Caco-2 (cell line): Measurements from ENCODE around the gene MEGF8. TPM values are rescaled to one million over a fixed set of nuclear protein-coding genes. Genes with fewer than 3 reads are reported as not detected.

Experiments
- BruUV-seq: library from RNA; stranded (reverse); fragments of 400-500 nt; replicated peaks from 2 replicates; lab custom pipeline; 2021; lab: Mats Ljungman, UMichigan
- CTCF ChIA-PET: fragments of 300-600 bp; sonication (Branson Sonifier 250); formaldehyde crosslinking; loops from one replicate; lab custom pipeline; 2022; ENCODE audit warnings: antibody characterized with exemption; lab: Charles Lee
- POLR2A ChIA-PET: fragments of 300-600 bp; sonication (Branson Sonifier 250); formaldehyde crosslinking; loops from one replicate; lab custom pipeline; 2022; ENCODE audit warnings: antibody characterized with exemption; lab: Charles Lee
- DNase-seq, 2 experiments: peaks; one replicate each; pipeline versions ENCODE4 v3.0.0 to v3.0.0-alpha.2; 2020 to 2022
- H3K27me3 ChIP-seq: replicated peaks from 2 replicates; pipeline ENCODE4 v1.6.0; 2011; ENCODE audit warnings: low read length; ENCODE audit not compliant: control insufficient read depth, insufficient read depth
- H3K36me3 ChIP-seq: 2 replicates; pipeline ENCODE4 v1.5.1; 2011; ENCODE audit warnings: low read length; ENCODE audit not compliant: control insufficient read depth, insufficient read depth
- H3K4me1 ChIP-seq: fragments of 250-450 bp; sonication (Bioruptor Pico); 2 replicates; pipeline ENCODE4 v1.5.1; 2020; ENCODE audit warnings: mild to moderate bottlenecking
- H3K4me3 ChIP-seq: 2 replicates; pipeline ENCODE4 v1.5.1; 2011; ENCODE audit warnings: low read depth, mild to moderate bottlenecking, control low read depth, low read length
- H3K9me3 ChIP-seq: fragments of 250-450 bp; sonication (Bioruptor Pico); 2 replicates; pipeline ENCODE4 v1.5.1; 2020; ENCODE audit warnings: mild to moderate bottlenecking, moderate library complexity
- H3K27ac Mint-ChIP-seq: one replicate; pipeline ENCODE4 v1.8.0; 2022; ENCODE audit warnings: mixed read lengths; ENCODE audit not compliant: unreplicated experiment
- H3K27me3 Mint-ChIP-seq: one replicate; pipeline ENCODE4 v1.8.0; 2022; ENCODE audit warnings: mixed read lengths; ENCODE audit not compliant: insufficient read depth, unreplicated experiment
- H3K36me3 Mint-ChIP-seq: one replicate; pipeline ENCODE4 v1.8.0; 2022; ENCODE audit warnings: mild to moderate bottlenecking, mixed read lengths; ENCODE audit not compliant: insufficient read depth, unreplicated experiment
- H3K4me1 Mint-ChIP-seq: one replicate; pipeline ENCODE4 v1.8.0; 2022; ENCODE audit warnings: low read depth, mixed read lengths; ENCODE audit not compliant: unreplicated experiment
- H3K4me3 Mint-ChIP-seq: one replicate; pipeline ENCODE4 v1.8.0; 2022; ENCODE audit warnings: mild to moderate bottlenecking, moderate library complexity, mixed read lengths; ENCODE audit not compliant: unreplicated experiment
- H3K9me3 Mint-ChIP-seq: one replicate; pipeline ENCODE4 v1.8.0; 2022; ENCODE audit warnings: mixed read lengths; ENCODE audit not compliant: unreplicated experiment
- CTCF ChIP-seq, 2 experiments: fragments of 200-600 bp in 1 of 2; IDR thresholded peaks; 1 replicate in 1 of 2; 2 replicates in 1 of 2; pipeline versions ENCODE4 v1.5.1 to v1.8.0; 2011 to 2022; ENCODE audit warnings: antibody characterized with exemption in 1 of 2, control low read depth in 1 of 2, inconsistent platforms in 1 of 2, low read depth in 1 of 2, low read length in 1 of 2, mild to moderate bottlenecking in 1 of 2, moderate library complexity in 1 of 2; ENCODE audit not compliant: insufficient read depth in 1 of 2, severe bottlenecking in 1 of 2, unreplicated experiment in 1 of 2
- intact Hi-C: fragments of 100-400 bp; cut with micrococcal nuclease; formaldehyde crosslinking; loops from one replicate; pipeline ENCODE4 v1.10.0; 2022; ENCODE audit not compliant: unreplicated experiment
- total RNA-seq: library from RNA; stranded (reverse); gene quantifications from 2 replicates; pipeline ENCODE4 v1.2.3, GENCODE V29; 2022

The MEGF8 gene
- total RNA-seq, 1 experiment from 2014 or later, result 17.9 TPM

DNA sequence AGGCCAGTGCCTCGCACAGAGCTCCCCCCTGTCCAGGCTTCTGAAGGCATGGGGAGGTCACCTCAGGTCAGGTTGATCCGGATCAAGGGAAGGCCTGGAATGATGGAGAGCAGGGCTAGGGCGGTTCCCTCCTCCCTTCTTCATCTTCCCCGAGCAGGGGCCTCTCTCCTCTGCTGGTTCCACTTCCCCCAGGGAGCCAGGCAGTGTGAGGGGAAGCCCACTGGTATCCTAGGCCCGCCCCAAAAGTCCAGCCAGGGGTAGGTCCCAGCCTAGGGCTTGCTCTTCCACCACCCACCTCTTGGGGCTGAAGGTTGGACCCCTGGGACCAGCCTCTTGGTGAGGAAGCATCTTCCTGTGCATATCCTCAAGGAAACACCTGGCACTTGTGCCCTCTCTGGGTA, 39.9 kb upstream of the MEGF8 start:
- peak overlapping the region; percentile 96 for H3K4me3 Mint-ChIP-seq
- peaks cover 1% of the 10 kb centered on the region; the same call in 1 of the 2 replicates for H3K36me3 ChIP-seq
- H3K9me3 Mint-ChIP-seq, result no peaks in the 10 kb centered on the region
- peaks cover 32% of the 10 kb centered on the region for H3K4me1 ChIP-seq
- peaks cover 18% of the 10 kb centered on the region for H3K4me1 Mint-ChIP-seq
- peak in 1 of 2 experiments; percentile 32 for DNase-seq
- peaks cover 30% of the 10 kb centered on the region for H3K36me3 Mint-ChIP-seq
- ChIA-PET POLR2A (no interaction called here), CTCF (no interaction called here)
- no peak for TF ChIP-seq CTCF (IDR thresholded peaks at IDR 0.05; ENCODE audit: insufficient read depth in 1 of 2, low read depth in 1 of 2, low read length in 1 of 2, severe bottlenecking in 1 of 2, unreplicated experiment in 1 of 2)
- no peaks in the 10 kb centered on the region for H3K27me3 ChIP-seq
- intact Hi-C loops, result no loop called here
- no TSS peak for BruUV-seq
- H3K27me3 Mint-ChIP-seq, result no peaks in the 10 kb centered on the region
- H3K27ac Mint-ChIP-seq, result no peak overlapping the region
- no peaks in the 10 kb centered on the region for H3K9me3 ChIP-seq
- H3K4me3 ChIP-seq, result peak overlapping the region; percentile 64; the same call in 1 of the 2 replicates

DNA sequence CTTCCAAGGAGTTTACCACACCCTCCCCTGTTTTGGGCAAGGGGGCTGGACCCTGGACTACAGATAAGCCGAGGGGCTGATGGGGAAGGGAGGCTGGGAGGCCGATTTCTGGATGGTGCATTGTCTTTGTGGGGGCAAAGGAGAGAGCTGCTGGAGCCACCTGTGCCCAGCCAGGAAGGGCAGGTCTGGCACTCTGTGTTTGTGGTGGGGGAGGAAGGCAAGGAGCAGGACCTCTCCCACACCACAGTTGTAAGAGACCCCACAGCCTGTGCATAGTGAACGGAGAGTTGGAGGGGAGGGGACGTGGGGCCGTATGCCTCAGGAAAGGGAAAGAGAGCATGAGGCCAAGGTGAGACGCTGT, 39.5 kb upstream of the MEGF8 start:
- Histone ChIP-seq H3K36me3 (peaks cover 1% of the 10 kb centered on the region; the same call in 1 of the 2 replicates), H3K4me3 (no peak overlapping the region), H3K9me3 (no peaks in the 10 kb centered on the region), H3K4me1 (peaks cover 35% of the 10 kb centered on the region), H3K27me3 (no peaks in the 10 kb centered on the region)
- Mint-ChIP-seq H3K27ac (no peak overlapping the region), H3K36me3 (peaks cover 30% of the 10 kb centered on the region), H3K4me3 (peak overlapping the region; percentile 96), H3K9me3 (no peaks in the 10 kb centered on the region), H3K27me3 (no peaks in the 10 kb centered on the region), H3K4me1 (peaks cover 18% of the 10 kb centered on the region)
- no TSS peak for BruUV-seq
- ChIA-PET CTCF (no interaction called here), POLR2A (no interaction called here)
- intact Hi-C loops, result no loop called here
- DNase-seq, result no peak
- no peak for TF ChIP-seq CTCF (IDR thresholded peaks at IDR 0.05; ENCODE audit: insufficient read depth in 1 of 2, low read depth in 1 of 2, low read length in 1 of 2, severe bottlenecking in 1 of 2, unreplicated experiment in 1 of 2)

DNA sequence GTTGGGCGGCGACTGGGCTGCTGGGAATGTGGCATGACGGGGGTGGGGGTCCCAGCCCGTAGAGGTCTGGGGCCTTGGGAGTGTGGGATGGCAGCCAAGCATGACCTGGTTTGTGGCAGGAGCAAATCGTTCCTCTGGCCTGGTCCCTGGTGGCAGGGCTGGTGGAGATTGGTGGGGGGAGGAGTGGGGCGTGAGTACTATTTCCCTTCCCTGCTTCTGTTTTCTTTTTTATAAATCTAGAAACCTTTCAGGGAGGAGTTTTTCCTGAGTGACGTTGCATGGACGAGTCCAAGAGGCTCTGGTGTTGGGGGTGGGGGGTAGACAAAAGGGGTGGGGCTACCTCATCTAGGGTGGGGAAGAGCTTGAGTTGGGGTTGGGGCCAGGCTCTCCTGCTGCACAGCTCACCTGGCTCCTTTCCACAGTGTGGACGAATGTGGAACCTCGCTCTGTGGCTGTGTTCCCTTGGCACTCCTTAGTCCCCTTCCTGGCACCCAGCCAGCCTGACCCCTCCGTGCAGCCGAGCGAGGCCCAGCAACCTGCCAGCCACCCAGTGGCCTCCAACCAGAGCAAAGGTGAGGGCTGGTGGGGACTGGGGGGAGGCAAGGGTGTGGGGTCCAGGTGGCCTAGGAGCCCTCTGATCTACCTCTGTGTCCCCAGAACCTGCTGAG, 39.0 kb upstream of the MEGF8 start:
- Mint-ChIP-seq H3K27ac (no peak overlapping the region), H3K4me1 (peaks cover 19% of the 10 kb centered on the region), H3K9me3 (no peaks in the 10 kb centered on the region), H3K36me3 (peaks cover 32% of the 10 kb centered on the region), H3K27me3 (no peaks in the 10 kb centered on the region), H3K4me3 (peak overlapping the region; percentile 96)
- ChIA-PET CTCF (no interaction called here), POLR2A (no interaction called here)
- intact Hi-C loops, result no loop called here
- peaks cover 34% of the 10 kb centered on the region for H3K4me1 ChIP-seq
- no peaks in the 10 kb centered on the region for H3K9me3 ChIP-seq
- no peak for DNase-seq
- H3K36me3 ChIP-seq, result peaks cover 1% of the 10 kb centered on the region; the same call in 1 of the 2 replicates
- H3K27me3 ChIP-seq, result no peaks in the 10 kb centered on the region
- TF ChIP-seq CTCF (IDR thresholded peaks at IDR 0.05; ENCODE audit: insufficient read depth in 1 of 2, low read depth in 1 of 2, low read length in 1 of 2, severe bottlenecking in 1 of 2, unreplicated experiment in 1 of 2), result no peak
- H3K4me3 ChIP-seq, result no peak overlapping the region
- BruUV-seq, result no TSS peak
